NOMO-1 treated with dmso at 0.1 percent for 144 hours (cell line): ENCODE results near the gene FMNL2.

Experiments used
- DNase-seq: peaks from one replicate; lab custom pipeline; 2025; ENCODE audit not compliant: unreplicated experiment; lab: John Stamatoyannopoulos, UW

Gene FMNL2

DNA sequence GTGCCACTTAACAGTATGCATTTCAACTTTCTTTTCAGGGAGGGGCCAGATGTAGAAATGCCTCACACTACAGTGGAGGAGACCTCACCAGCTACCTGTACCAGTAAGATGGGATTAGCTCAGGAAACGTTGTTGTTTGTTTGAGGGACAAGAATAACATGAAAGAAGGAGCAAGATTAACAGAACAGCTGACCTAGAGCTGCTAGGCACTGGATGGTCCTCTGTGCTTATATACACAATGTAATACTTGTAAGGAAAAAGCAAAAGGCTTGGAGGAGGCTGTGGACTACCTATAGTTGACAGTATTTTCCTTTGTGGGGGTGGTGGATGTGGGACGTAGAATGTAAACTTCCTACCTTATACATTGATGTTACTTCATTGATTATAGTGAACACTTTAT lies 154.4 kb downstream of the FMNL2 start:
- DNase-seq = no peak

DNA sequence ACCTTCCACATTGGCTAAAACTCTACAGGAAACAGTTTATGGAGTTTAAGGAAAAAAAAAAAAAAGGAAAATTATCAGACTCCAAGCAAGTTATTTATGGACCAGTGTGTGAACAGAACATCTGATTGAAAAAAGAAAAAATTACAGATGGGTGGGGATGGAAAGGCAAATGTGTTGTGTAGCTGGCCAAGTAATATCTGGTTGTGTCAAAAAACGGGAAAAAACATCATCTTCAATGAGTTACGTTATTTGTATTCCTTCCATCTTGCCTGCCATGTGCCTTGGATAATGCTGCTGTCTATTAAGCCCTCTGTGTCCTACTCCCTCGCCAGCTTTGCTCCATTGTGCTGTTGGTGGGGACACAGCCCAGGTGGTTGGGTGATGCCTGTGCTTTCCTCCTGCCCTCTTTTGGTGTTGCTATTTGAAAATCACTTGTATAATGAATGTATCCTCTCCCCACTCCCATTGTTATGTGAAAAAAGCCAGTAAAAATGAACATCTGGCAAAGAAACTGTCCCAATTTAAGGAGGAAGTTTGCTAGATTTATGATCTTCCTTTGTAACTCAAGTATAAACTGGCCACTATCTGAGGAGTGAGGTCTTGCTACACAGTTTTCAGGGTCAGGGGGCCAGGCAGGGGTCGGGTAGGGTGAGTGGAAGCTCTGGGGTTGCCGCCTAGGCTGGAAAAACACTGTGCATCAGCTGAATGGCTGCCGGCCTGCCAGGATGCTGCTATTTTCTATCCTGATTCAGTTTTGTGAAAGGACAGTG lies 155.9 kb downstream of the FMNL2 start:
- DNase-seq = peak; percentile 31

DNA sequence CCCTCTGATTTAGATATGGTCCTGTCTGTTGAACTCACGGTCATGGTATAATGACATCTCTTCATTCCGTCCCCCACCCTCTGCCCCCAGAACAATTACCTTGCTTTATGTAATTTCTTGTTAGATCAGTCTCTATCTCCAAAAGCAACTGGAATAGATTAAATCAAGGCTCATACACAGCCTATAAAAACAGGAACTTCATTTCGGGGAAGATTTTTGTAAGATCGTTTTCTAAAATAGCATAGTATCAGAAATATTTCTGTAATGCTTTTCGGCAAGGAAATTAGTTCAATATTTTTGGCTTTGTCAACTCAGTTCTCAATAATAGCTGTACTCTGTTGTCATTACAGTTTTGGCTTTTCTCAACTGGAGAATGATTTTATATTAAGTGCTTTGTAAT lies 157.2 kb downstream of the FMNL2 start:
- DNase-seq = no peak

DNA sequence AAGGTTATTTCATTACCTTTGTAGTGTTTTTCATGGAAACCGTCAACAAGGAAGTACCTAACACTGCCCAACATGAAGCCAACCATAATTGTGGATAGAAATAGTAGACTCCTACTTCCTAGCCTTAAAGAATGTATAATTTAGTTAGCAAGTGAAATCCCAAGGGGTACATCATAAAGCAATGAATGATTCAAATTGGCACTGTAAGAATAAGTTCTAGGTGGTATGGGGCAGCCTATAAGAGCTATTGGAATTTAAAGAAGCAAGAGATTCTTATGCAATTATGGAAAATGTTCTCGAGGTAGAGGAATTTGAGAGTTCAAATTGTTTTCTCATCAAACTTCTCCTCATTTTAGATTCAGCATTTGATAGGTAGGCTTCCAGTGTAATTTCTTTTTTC lies 157.9 kb downstream of the FMNL2 start:
- no peak for DNase-seq

DNA sequence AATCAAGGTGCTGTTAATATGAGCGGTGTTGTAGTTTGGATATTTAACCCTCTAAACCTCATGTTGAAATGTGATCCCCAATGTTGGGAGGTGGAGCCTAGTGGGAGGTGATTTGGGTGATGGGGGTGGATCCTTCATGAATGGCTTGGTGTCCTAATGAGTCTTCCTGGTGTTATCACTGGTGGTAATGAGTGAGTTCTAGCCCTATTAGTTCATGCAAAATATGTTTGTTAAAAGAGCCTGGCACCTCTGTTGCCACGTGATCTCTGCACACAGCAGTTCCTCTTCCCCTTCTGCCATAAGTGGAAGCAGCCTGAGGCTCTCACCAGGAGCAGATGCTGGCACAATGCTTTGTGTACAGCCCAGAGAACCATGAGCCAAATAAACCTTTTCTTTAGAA lies 158.4 kb downstream of the FMNL2 start:
- DNase-seq = no peak

DNA sequence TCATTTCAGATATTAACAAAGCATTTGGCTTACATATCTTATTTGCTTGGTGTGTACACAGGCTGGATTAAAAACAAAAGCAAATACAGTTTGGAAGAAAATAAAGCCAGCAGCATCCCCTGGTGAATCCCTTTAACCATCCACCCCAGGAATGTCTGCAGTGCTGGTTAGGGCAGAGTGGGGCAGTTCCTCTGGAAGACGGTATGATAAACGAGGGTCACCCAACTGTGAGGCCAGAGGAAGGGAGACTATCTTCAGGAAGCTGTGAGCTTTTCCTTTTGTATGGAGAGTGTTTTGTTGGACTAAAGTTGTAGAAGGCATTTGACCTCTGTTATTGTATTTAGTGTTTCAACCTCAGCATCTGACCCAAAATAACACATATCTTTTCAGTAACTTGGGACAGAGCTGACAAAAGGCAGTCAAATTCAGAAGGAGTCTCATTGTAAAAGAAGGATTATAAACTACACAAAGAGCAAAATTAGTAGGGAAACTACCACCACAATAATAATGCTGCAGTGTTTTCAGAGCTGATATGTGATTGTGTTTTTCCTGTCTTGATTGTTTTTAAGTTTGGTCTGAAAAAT lies 159.1 kb downstream of the FMNL2 start:
- no peak for DNase-seq

DNA sequence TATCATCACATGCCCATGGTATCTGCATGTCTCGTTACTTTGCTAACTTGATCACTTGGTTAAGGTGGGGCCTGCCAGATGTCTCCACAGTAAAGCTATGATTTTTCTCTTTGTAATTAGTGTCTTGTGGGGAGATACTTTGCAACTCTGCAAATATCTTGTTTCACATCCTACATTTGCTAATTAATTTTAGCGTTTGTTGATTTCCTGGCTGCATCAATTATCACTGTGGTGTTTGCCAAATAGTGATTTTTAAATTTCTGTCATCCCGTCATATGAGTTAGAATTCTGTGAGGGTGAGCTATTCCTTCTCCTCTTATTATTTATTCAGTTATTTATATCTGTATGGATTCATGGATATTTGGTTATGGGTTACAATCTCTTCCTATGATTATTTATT lies 161.4 kb downstream of the FMNL2 start:
- no peak for DNase-seq

DNA sequence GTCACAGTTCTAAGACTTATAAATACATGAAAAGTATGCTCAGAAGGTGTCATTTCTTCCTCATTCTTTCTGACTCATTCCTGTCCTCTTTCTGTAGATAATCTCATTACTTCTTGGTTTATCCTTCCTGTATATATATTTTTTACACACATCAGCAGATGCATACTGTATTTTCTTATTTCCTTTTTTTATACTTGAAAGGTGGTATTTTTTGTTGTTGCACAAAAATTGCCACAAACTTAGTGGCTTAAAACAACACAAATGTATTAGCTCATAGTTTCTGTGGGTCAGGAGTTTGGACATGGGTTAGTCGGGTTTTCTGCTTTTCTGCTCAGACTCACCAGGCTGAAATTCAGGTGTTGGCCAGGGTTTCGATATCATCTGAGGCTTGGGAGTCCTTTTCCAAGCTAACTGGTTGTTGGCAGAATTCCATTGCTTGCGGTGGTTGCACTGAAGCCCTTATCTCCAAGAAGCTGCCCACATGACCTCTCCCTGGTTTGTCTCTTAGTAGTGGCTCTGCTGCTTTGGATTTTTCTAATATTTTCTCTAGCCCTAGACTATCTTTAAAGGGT lies 162.6 kb downstream of the FMNL2 start:
- no peak for DNase-seq

DNA sequence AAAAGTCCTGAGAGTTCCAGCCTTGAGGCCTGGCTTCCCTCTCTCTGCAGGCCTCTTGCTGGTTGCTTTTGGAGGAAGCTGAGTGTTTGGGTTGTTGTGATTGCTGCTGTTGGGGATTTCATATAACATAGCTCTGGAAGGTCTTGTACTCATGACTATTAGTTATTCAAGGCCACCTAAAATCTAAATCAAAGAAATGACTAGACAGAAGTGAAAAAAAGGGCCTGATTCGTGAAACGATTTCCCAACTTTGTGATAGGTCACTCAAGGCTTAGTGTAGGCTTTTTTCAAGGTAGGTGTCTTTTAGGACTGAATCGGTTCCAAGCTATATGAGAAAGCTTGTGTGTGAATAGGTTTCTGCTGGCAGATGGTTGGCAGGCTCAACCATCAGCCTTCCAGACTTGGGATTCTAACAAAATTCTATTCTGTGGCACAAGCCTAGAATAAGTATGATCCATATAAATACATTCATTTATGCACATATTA lies 164.4 kb downstream of the FMNL2 start:
- no peak for DNase-seq

DNA sequence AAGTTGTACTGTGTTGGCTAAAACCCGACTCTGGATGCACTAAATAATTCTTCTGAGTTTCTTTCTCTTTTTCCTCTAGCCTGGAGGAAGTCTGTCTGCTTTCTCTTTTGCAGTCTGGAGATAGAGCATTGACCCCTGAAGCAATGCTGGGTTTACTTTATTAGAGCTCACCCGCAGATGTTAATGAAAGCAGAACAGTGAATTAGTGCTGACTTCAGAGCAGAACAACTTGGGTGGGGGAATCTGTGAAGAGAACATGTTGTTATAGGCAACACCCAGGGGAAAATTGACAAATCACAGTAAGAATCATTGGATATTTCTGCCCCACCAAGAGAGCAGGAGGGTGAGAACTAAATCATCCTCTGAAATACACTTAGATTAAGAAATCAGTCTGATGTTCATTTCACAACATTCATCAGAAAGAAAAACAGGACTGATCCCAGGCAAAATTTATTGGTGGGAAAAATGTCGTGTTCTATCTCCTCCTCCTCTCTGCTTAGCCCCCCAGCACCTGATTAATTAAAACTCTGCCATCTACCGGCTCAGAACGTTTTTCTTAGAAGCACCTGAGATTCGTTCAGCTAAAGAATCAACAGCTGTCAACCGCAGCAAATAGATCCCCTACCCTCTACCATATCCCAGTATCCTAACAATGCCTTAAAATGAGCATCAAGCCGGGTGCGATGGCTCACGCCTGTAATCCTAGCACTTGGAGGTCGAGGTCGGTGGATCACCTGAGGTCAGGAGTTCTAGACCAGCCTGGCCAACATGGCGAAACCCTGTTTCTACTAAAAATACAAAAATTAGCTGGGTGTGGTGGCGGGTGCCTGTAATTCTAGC lies 165.1 kb downstream of the FMNL2 start:
- DNase-seq = no peak

DNA sequence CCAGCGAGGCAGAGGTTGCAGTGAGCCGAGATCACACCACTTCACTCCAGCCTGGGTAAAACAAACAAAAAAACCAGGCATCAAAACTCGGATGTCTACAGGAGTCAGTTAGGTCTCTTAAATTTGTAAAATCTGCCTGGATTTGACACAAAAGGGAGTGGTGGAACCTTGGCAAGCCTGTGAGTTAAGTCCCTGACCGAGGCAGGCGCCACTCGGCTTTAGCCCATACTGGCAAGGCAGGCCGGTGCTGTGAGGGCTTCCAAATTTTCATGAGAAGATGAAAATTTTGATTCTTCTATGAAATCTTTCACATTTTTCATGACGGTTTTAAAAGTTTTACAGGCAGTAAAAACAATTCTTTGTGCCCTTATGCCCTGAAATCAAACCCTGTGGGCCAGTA lies 165.8 kb downstream of the FMNL2 start:
- DNase-seq = no peak

DNA sequence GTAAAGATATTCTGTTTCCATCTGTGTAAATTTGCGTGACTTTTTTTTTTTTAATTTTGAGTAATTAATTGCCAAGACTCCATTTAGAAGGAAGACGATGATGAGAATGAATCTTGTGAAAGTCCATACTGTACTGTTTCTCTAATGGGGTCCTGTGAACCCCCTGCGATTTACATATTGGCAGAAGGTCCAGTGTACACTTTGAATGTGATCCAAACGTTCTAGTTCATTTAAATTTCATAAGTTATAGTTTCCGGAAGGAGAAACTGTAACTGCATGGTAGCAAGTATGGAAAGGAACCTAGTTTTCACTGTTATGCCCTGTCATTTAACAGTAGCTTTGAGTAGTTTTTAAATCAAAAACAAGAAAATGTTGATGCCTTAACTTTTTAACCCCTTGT lies 166.7 kb downstream of the FMNL2 start:
- DNase-seq = no peak

DNA sequence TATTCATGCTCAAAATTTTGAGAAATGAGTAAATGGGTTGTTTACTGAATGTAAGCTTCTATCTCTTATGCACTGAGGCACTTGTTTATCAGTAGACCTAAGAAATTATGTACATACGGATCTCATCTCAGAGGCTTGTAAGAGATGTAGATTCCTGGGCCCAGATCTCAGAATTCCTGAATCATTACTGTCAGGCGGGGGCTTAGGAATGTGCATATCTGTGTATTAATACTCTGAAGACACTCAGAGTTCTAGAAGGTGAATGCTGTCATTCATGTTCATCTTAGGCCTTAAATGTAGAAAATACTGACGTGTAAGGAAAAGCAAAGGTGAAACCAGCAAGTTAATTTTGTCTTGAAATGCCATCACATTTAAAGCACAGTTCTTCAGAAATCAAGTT lies 169.6 kb downstream of the FMNL2 start:
- DNase-seq = no peak

DNA sequence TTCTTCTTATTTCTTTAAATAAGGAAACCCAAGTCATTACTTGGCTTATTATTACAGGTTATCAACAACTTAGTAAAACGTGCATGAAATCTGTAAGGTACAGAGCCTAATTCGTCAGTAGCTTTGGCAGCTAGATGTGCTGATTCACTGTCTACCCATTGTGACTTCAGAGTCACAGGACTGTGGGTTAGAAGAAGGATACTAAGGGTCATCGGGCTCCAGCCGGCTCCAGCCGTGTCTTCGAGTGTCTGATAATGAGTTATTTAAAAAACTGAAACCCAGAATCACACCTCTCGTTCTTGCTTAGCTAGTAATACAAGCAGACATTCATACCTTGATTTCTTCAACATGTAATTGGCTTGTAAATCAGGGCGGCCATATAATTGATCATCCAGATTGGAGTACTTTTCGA lies 170.5 kb downstream of the FMNL2 start:
- no peak for DNase-seq

DNA sequence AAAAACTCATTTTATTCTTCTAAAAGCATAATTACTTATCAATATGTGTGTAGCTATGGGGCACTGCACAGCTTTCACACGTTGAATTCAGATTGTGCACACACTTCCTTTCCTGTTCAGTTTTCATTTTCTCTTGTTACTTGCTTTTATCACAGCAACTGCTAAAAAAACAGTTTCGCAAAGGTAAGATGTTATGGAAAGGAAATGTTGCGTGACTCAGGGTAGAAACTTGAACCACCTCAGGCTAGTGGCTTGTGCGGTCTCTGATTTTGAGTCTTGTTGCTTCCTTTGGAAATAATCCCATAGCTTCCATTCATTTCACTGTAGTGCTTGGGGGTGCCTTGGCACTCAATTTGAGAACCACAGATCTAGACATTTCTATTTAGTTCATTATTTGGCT lies 171.9 kb downstream of the FMNL2 start:
- DNase-seq = no peak

DNA sequence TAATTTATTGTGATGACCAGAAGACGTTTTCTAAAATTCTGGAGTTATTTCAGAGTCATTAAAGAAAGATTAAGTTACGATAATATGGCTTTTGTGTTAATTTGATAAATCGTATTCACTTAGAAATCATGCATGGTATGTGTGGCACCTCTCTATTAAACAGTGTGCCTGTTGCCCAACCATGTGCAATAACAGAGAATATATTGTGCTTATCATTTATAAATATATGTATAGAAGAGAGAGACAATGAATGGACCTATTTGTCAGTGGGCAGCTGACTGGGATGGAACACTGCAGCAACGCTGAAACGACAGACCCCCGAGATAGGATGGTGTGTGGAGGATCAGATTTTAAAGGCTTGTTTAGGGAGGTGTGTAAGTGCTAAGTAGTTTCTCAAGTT lies 172.9 kb downstream of the FMNL2 start:
- DNase-seq = no peak

DNA sequence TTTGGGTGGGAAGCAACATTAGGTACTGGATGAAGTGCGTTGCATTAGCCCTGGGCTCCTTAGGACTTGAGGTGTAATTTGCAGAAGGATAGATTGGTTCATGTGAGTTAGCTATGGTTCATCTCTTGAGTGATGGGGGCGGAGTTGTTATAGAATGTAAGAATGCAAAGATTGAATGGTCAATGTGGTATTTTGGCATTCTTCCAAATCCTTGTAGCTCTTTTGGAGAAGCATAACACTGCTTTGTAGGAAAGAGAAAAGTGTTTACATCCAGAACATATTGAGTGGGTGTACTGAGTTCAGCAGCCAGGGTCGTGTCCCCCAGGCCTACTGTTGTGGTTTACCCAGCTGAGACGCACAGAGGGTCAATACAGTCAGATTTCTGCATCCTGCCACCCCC lies 173.5 kb downstream of the FMNL2 start:
- no peak for DNase-seq

DNA sequence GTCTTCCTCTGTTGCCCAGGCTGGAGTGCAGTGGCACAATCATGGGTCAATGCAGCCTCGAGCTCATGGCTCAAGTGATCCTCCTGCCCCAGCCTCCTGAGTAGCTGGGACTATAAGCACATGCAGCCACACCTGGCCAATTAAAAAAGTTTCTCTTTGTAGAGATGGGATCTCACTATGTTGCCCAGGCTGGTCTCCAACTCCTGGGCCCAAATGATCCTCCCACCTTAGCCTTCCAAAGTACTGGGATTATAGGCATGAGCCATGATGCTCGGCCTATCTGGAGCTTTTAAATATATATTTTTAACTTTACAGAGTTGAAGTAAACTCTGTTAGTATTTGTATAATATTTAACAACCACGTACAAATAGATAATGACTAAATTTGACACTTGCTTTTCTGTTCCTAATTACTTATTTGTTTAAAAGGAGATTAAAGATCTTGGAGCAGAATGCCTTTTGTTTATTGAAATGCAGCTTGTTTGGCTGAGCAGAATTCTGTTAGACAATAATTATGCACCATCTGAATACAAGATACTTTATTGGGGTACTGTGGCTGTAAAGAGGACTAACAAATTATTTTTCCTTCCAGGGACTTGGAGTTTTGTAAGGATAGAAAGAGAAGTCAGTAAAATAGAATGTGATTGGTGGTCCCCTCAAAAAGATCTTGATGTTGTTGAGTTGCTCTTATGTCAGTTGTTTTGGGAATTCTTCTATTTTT lies 175.0 kb downstream of the FMNL2 start:
- no peak for DNase-seq

DNA sequence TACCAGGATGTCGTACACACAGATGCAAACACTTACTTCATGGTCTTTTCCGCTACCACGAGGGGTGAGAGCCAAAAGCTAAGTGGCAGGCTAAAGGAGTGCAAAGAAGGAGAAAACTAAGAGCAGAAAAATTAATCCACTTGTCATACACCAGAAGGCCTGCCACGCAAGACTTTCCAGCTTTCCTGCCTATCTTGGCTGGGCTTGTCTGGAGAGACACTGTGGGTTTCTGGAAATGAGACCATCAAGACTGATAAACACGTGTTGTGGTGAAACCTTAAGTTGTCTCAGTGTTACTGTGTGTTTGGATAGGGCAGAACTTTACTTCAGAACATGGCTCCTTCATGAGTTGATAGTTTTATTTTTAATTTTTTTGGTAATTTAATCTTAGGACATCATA lies 175.6 kb downstream of the FMNL2 start:
- DNase-seq = no peak

DNA sequence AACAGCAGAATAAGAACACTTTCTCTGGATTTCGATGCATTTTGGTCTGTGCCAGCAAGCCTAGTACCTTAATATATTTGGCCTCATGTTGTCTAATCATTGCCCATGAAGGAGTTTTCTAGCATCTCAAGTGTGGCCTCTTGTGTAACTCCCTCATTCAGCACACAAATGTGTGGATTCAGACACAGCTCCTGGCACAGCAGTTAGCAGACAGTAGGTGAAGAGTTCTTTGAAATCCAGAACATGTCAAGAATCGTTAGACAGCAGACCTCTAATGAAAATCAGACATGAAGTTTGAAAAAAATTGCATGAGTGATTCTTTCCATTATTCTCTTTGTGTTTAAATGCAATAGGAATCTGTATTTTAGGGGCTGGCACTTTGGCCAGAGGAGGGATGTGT lies 177.0 kb downstream of the FMNL2 start:
- DNase-seq = no peak

DNA sequence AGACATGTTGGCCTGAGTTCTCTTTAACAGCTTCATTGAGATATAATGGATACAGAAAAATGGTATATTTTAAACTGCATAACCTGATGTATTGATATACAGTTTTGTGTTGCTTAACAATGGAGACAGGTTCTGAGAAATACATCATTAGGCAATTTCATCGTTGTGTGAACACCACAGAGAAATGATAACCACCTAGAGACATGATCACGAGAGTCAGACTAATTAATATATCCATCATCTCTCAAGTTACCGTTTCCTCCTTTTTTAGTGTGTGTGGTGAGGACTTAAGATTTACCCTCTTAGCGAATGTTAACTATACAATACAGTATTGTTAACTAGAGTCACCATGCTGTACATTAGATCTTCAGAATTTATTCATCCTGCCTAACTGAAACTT lies 178.1 kb downstream of the FMNL2 start:
- no peak for DNase-seq
